CD4-positive, CD25-positive, alpha-beta regulatory T cell (primary cell): ENCODE results near the gene NRL. TPM values are rescaled to one million over a fixed set of nuclear protein-coding genes. Genes with fewer than 3 reads are reported as not detected.
A peak's percentile ranks its signal among the peaks of the same experiment; 100 is the strongest.

Experiments
- ATAC-seq, 2 donors: fragments of 150-1000 bp; cut with Tn5 transposase; one replicate each; pipeline ENCODE4 v1.10.0; 2021; ENCODE audit warnings: low read depth in 2 of 2, moderate number of reproducible peaks in 2 of 2, moderate library complexity in 1 of 2
- DNase-seq, 3 donors: peaks; one replicate each; pipeline versions ENCODE4 v3.0.0 to v3.0.0-alpha.2; 2012 to 2022; ENCODE audit warnings: mixed read lengths in 1 of 3
- H3K27ac ChIP-seq: one replicate; pipeline ENCODE4 v1.7.0; 2013; ENCODE audit warnings: mild to moderate bottlenecking, low read length; ENCODE audit not compliant: insufficient read depth, poor library complexity, severe bottlenecking
- H3K27me3 ChIP-seq: one replicate; pipeline ENCODE4 v1.7.0; 2013; ENCODE audit warnings: low read length; ENCODE audit not compliant: control insufficient read depth, insufficient read depth
- H3K36me3 ChIP-seq: one replicate; pipeline ENCODE4 v1.7.0; 2013; ENCODE audit warnings: mild to moderate bottlenecking, low read length, moderate library complexity; ENCODE audit not compliant: control insufficient read depth, insufficient read depth
- H3K4me1 ChIP-seq: 2 replicates; pipeline ENCODE4 v1.7.0; 2013; ENCODE audit warnings: mild to moderate bottlenecking, low read length; ENCODE audit not compliant: insufficient read depth, control insufficient read depth, poor library complexity, severe bottlenecking
- H3K4me3 ChIP-seq: one replicate; pipeline ENCODE4 v1.7.0; 2013; ENCODE audit warnings: low read depth, mild to moderate bottlenecking, low read length, moderate library complexity
- H3K9me3 ChIP-seq, 2 experiments: 1 replicate in 1 of 2; 2 replicates in 1 of 2; pipeline ENCODE4 v1.7.0; 2013; ENCODE audit warnings: low read length in 2 of 2, mild to moderate bottlenecking in 1 of 2, moderate library complexity in 1 of 2; ENCODE audit not compliant: control insufficient read depth in 2 of 2
- H3K27ac Mint-ChIP-seq, 3 donors: one replicate each; pipeline ENCODE4 v1.8.0; 2020 to 2022; ENCODE audit warnings: mild to moderate bottlenecking in 3 of 3, mixed read lengths in 3 of 3, moderate library complexity in 2 of 3
- H3K27me3 Mint-ChIP-seq: one replicate; pipeline ENCODE4 v1.8.0; 2022; ENCODE audit warnings: mild to moderate bottlenecking, mixed read lengths
- H3K36me3 Mint-ChIP-seq: one replicate; pipeline ENCODE4 v1.8.0; 2020; ENCODE audit warnings: mixed read lengths
- H3K4me1 Mint-ChIP-seq, 4 donors: one replicate each; pipeline ENCODE4 v1.8.0; 2020 to 2022; ENCODE audit warnings: mixed read lengths in 4 of 4, mild to moderate bottlenecking in 1 of 4
- H3K4me3 Mint-ChIP-seq, 4 donors: one replicate each; pipeline ENCODE4 v1.8.0; 2020 to 2022; ENCODE audit warnings: mild to moderate bottlenecking in 4 of 4, mixed read lengths in 4 of 4, moderate library complexity in 3 of 4
- H3K9me3 Mint-ChIP-seq, 7 donors: one replicate each; pipeline ENCODE4 v1.8.0; 2020 to 2022; ENCODE audit warnings: mixed read lengths in 7 of 7, mild to moderate bottlenecking in 3 of 7, moderate library complexity in 2 of 7
- polyA plus RNA-seq, 4 donors: library from polyadenylated mRNA; unstranded; fragments of 300-500 nt; fragmentation: Illumina TruSeq; gene quantifications; one replicate each; pipeline ENCODE4 v1.2.3, GENCODE V29; 2021
- total RNA-seq: library from RNA; stranded (reverse); gene quantifications from one replicate; pipeline ENCODE4 v1.2.3, GENCODE V29; 2022

Gene NRL
- total and polyA plus RNA-seq, 5 donors from 2014 or later = 1.9 to 2.9 (median 2.2) TPM

- no peaks in the 10 kb centered on the region for H3K27me3 ChIP-seq
- peaks cover 16% of the 10 kb centered on the region for H3K4me1 ChIP-seq
- Mint-ChIP-seq H3K4me1 (peaks cover 4 to 38% (median 12%) of the 10 kb centered on the region in 4 donors), H3K4me3 (peak overlapping the region in 1 of 4 donors; percentile 50), H3K36me3 (peaks cover 31% of the 10 kb centered on the region), H3K27me3 (no peaks in the 10 kb centered on the region), H3K27ac (peak overlapping the region in 2 of 3 donors; percentile 45 to 51), H3K9me3 (no peaks in the 10 kb centered on the region)
- ATAC-seq (no peak), DNase-seq (no peak)
- no peak overlapping the region for H3K4me3 ChIP-seq
- no peaks in the 10 kb centered on the region for H3K9me3 ChIP-seq
- peaks cover 52% of the 10 kb centered on the region for H3K36me3 ChIP-seq
- no peak overlapping the region for H3K27ac ChIP-seq
These were observed 42.1 kb upstream of the NRL start for GRCh38 chr14:24156840-24157239.

DNA sequence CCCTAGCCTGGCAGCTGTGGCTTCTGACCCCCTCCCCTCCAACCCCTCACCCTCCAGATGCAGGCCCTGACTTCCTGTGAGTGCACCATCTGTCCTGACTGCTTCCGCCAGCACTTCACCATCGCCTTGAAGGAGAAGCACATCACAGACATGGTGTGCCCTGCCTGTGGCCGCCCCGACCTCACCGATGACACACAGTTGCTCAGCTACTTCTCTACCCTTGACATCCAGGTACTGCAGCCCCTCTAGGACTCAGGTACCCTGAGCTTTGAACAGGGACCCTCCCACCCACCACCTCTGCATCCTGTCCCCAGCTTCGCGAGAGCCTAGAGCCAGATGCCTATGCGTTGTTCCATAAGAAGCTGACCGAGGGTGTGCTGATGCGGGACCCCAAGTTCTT, 40.4 kb upstream of the NRL start:
- H3K4me3 ChIP-seq = no peak overlapping the region
- peaks cover 8% of the 10 kb centered on the region for H3K4me1 ChIP-seq
- H3K36me3 ChIP-seq = peaks cover 69% of the 10 kb centered on the region
- peaks cover 4 to 32% (median 8%) of the 10 kb centered on the region in 4 donors for H3K4me1 Mint-ChIP-seq
- H3K9me3 ChIP-seq = no peaks in the 10 kb centered on the region
- DNase-seq = no peak
- H3K27ac ChIP-seq = no peak overlapping the region
- H3K27me3 ChIP-seq = no peaks in the 10 kb centered on the region
- H3K36me3 Mint-ChIP-seq = peaks cover 25% of the 10 kb centered on the region
- ATAC-seq = no peak
- H3K4me3 Mint-ChIP-seq = peak overlapping the region in 1 of 4 donors; percentile 74
- no peaks in the 10 kb centered on the region for H3K27me3 Mint-ChIP-seq
- peak overlapping the region in 1 of 3 donors; percentile 74 for H3K27ac Mint-ChIP-seq
- H3K9me3 Mint-ChIP-seq = no peaks in the 10 kb centered on the region

DNA sequence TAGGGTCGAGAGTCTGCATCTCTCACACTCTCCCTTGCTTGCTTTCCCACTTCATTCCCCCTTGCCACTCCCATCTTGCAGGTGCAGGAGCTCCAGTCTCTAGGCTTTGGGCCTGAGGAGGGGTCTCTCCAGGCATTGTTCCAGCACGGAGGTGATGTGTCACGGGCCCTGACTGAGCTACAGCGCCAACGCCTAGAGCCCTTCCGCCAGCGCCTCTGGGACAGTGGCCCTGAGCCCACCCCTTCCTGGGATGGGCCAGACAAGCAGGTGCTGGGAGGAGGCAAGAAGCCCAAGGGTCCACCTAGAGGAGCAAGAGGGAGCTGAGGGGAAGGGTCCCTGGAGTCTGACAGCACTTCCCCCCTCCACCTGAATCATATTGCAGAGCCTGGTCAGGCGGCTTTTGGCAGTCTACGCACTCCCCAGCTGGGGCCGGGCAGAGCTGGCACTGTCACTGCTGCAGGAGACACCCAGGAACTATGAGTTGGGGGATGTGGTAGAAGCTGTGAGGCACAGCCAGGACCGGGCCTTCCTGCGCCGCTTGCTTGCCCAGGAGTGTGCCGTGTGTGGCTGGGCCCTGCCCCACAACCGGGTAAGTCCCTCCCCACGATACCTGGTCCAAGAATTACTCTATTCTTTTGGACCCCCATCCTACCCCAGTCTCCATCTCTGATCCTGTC, 36.8 kb upstream of the NRL start:
- Mint-ChIP-seq H3K36me3 (peaks cover 13% of the 10 kb centered on the region), H3K4me3 (peak overlapping the region in 2 of 4 donors; percentile 15 to 82), H3K4me1 (peaks cover 4 to 47% (median 22%) of the 10 kb centered on the region in 4 donors), H3K27me3 (no peaks in the 10 kb centered on the region), H3K27ac (no peak overlapping the region), H3K9me3 (no peaks in the 10 kb centered on the region)
- Histone ChIP-seq H3K4me1 (peaks cover 28% of the 10 kb centered on the region), H3K4me3 (no peak overlapping the region), H3K9me3 (no peaks in the 10 kb centered on the region), H3K27ac (no peak overlapping the region), H3K36me3 (peaks cover 60% of the 10 kb centered on the region), H3K27me3 (no peaks in the 10 kb centered on the region)
- DNase-seq (no peak), ATAC-seq (no peak)

DNA sequence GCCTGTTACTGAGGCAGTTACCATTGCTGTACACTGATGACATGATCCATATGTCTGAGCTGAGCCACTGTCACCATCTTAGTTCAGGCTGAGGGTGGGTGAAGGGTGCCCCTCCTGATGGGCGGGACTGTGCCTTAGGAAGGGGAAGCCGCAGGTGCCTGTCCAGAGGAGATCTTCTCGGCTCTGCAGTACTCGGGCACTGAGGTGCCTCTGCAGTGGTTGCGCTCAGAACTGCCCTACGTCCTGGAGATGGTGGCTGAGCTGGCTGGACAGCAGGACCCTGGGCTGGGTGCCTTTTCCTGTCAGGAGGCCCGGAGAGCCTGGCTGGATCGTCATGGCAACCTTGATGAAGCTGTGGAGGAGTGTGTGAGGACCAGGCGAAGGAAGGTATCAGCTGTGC, 36.2 kb upstream of the NRL start:
- DNase-seq = no peak
- ATAC-seq = no peak
- H3K9me3 ChIP-seq = no peaks in the 10 kb centered on the region
- peaks cover 31% of the 10 kb centered on the region for H3K4me1 ChIP-seq
- Mint-ChIP-seq H3K4me3 (no peak overlapping the region), H3K4me1 (peaks cover 4 to 51% (median 25%) of the 10 kb centered on the region in 4 donors), H3K27me3 (no peaks in the 10 kb centered on the region), H3K36me3 (peaks cover 12% of the 10 kb centered on the region), H3K9me3 (no peaks in the 10 kb centered on the region), H3K27ac (no peak overlapping the region)
- H3K4me3 ChIP-seq = no peak overlapping the region
- no peak overlapping the region for H3K27ac ChIP-seq
- H3K36me3 ChIP-seq = peaks cover 55% of the 10 kb centered on the region
- no peaks in the 10 kb centered on the region for H3K27me3 ChIP-seq

GRCh38 chr14:24150567-24150966, 35.8 kb upstream of the NRL start:
- Mint-ChIP-seq H3K9me3 (no peaks in the 10 kb centered on the region), H3K27ac (no peak overlapping the region), H3K4me1 (peaks cover 4 to 53% (median 29%) of the 10 kb centered on the region in 4 donors), H3K36me3 (peaks cover 8% of the 10 kb centered on the region), H3K27me3 (no peaks in the 10 kb centered on the region), H3K4me3 (peak overlapping the region in 2 of 4 donors; percentile 7 to 11)
- Histone ChIP-seq H3K4me3 (no peak overlapping the region), H3K27ac (no peak overlapping the region), H3K4me1 (peaks cover 35% of the 10 kb centered on the region), H3K9me3 (no peaks in the 10 kb centered on the region), H3K36me3 (peaks cover 51% of the 10 kb centered on the region), H3K27me3 (no peaks in the 10 kb centered on the region)
- no peak for ATAC-seq
- no peak for DNase-seq

- H3K4me1 ChIP-seq = peaks cover 40% of the 10 kb centered on the region
- H3K27me3 ChIP-seq = no peaks in the 10 kb centered on the region
- H3K27ac Mint-ChIP-seq = peak overlapping the region in 1 of 3 donors; percentile 60
- peaks cover 7% of the 10 kb centered on the region for H3K36me3 Mint-ChIP-seq
- H3K4me3 Mint-ChIP-seq = peak overlapping the region in 2 of 4 donors; percentile 11 to 98
- H3K9me3 Mint-ChIP-seq = no peaks in the 10 kb centered on the region
- H3K27me3 Mint-ChIP-seq = no peaks in the 10 kb centered on the region
- peaks cover 46% of the 10 kb centered on the region for H3K36me3 ChIP-seq
- no peak for ATAC-seq
- H3K27ac ChIP-seq = no peak overlapping the region
- peaks cover 4 to 57% (median 32%) of the 10 kb centered on the region in 4 donors for H3K4me1 Mint-ChIP-seq
- no peaks in the 10 kb centered on the region for H3K9me3 ChIP-seq
- DNase-seq = no peak
- no peak overlapping the region for H3K4me3 ChIP-seq
These were observed 35.3 kb upstream of the NRL start for GRCh38 chr14:24150061-24150460.

DNA sequence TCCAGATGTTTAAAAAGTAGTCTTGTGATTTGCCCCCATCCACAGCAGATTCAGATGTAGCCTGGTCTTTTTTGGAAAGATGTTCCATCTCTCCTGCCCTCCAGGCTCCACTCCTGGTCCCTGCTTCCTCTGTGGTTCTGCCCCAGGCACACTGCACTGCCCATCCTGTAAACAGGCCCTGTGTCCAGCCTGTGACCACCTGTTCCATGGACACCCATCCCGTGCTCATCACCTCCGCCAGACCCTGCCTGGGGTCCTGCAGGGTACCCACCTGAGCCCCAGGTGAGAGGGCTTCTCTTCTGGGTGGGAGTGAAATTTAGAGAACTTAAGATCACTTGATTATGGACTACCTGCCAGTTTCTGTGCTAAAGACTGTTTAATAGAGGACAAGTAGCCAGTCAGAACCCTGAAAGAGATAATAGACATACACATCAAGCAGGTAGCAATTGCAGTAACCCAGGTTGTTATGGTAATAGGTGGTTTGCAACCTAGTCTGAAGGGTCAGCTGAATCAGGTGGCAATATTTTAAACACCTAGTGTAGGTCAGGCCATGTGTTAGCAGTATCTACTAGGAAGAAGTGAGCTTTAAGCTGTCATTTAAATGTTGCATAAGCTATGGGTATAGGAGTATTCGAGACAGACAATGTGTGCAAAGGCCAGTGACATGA, 34.7 kb upstream of the NRL start:
- Mint-ChIP-seq H3K4me1 (peaks cover under 1 to 59% (median 34%) of the 10 kb centered on the region in 4 donors), H3K4me3 (peak overlapping the region in 3 of 4 donors; percentile 92 to 98 (median 93)), H3K27ac (peak overlapping the region in 2 of 3 donors; percentile 1 to 88), H3K36me3 (peaks cover 7% of the 10 kb centered on the region), H3K9me3 (no peaks in the 10 kb centered on the region), H3K27me3 (no peaks in the 10 kb centered on the region)
- DNase-seq = no peak
- H3K4me3 ChIP-seq = no peak overlapping the region
- H3K27ac ChIP-seq = no peak overlapping the region
- H3K36me3 ChIP-seq = peaks cover 40% of the 10 kb centered on the region
- peaks cover 46% of the 10 kb centered on the region for H3K4me1 ChIP-seq
- H3K9me3 ChIP-seq = no peaks in the 10 kb centered on the region
- no peaks in the 10 kb centered on the region for H3K27me3 ChIP-seq
- ATAC-seq = no peak
